ENCODE data around the gene ALPK1.

ALPK1 gene

GRCh38 chr4:112402098-112402497 is 104.9 kb downstream of the ALPK1 start:
- no peak overlapping the region for H3K4me3 ChIP-seq (ENCODE audit: low read length)
- no peak for TF ChIP-seq CTCF (IDR thresholded peaks at IDR 0.05; ENCODE audit: insufficient read depth, low read depth, low read length, missing control alignments)
- DNase-seq (ENCODE audit: low read depth), result no peak

GRCh38 chr4:112403101-112403945 is 106.2 kb downstream of the ALPK1 start:
- no peak for DNase-seq (ENCODE audit: low read depth)
- TF ChIP-seq CTCF (IDR thresholded peaks at IDR 0.05; ENCODE audit: insufficient read depth, low read depth, low read length, missing control alignments), result no peak
- no peak overlapping the region for H3K4me3 ChIP-seq (ENCODE audit: low read length)

GRCh38 chr4:112410364-112410763 is 113.2 kb downstream of the ALPK1 start:
- TF ChIP-seq CTCF (IDR thresholded peaks at IDR 0.05; ENCODE audit: insufficient read depth, low read depth, low read length, missing control alignments), result no peak
- H3K4me3 ChIP-seq (ENCODE audit: low read length), result no peak overlapping the region
- DNase-seq (ENCODE audit: low read depth), result peak; percentile 73

DNA sequence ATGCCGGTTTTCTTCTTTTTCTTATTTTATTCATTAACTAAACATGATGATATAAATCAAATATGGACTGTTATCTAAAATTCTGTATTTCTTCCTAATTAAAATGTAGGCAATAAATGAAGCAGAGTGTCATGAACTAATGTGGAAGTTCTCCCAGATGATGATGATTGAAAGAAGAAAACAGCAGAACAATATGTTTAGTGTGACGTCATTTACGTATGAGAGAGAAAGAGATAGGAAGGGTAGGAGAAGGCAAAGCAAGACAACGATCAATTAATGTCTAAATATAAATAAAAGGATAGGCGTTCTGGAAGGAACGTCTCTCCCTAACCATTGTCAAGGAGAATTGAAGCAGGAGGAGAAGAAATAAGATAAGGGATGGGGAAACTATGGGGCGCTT is 113.6 kb downstream of the ALPK1 start:
- TF ChIP-seq CTCF (IDR thresholded peaks at IDR 0.05; ENCODE audit: insufficient read depth, low read depth, low read length, missing control alignments), result no peak
- no peak overlapping the region for H3K4me3 ChIP-seq (ENCODE audit: low read length)
- no peak for DNase-seq (ENCODE audit: low read depth)

GRCh38 chr4:112411781-112412550 is 114.8 kb downstream of the ALPK1 start:
- DNase-seq (ENCODE audit: low read depth), result no peak
- no peak overlapping the region for H3K4me3 ChIP-seq (ENCODE audit: low read length)
- no peak for TF ChIP-seq CTCF (IDR thresholded peaks at IDR 0.05; ENCODE audit: insufficient read depth, low read depth, low read length, missing control alignments)

DNA sequence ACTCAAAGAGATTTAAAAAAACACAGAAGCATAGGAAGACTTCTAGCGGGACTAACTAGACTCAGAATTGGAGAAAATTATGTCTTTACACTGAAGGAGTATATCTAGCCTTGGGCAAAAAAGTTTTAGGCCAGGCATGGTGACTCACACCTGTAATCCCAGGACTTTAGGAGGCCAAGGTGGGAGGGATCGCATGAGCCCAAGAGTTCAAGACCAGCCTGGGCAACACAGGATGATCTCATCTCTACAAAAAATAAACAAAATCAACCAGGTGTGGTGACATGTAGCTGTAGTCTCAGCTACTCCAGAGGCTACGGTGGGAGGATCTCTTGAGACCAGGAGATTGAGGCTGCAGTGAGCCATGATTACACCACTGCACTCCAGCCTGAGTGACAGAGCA is 119.3 kb downstream of the ALPK1 start:
- H3K4me3 ChIP-seq (ENCODE audit: low read length), result no peak overlapping the region
- peak; percentile 82 for DNase-seq (ENCODE audit: low read depth)
- no peak for TF ChIP-seq CTCF (IDR thresholded peaks at IDR 0.05; ENCODE audit: insufficient read depth, low read depth, low read length, missing control alignments)
